Activated CD8-positive, alpha-beta memory T cell treated with anti-CD3 and anti-CD28 coated beads for 24 hours (primary cell): ENCODE data around the gene KIFC3.
"Not testable (repeated sequence)": the region's sequence is repeated elsewhere in the genome, so short reads cannot be mapped to it uniquely, and the experiment has no call there.

Experiments used
- DNase-seq: peaks from one replicate; pipeline ENCODE4 v3.0.0-alpha.2; 2020

KIFC3 gene

DNA sequence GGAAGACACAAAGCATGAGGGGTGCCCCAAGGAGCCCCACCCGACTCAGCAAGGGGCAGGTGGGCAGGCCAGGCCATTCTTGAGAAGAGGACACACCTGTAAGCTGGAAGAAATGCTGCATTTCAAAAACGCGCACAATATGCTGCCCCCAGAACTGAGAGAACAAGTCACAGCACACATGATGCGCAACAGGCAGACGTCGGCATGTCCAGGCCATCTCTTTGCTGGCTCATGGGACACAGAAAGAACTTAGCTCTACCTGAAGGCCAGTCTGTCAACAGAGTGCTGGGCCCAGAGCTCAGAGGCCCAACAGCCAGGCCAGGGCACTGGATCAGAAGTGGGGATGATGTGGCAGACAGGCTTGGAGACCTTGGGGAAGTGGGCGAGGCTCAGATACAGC, 18.0 kb downstream of the KIFC3 start:
- DNase-seq = no peak

DNA sequence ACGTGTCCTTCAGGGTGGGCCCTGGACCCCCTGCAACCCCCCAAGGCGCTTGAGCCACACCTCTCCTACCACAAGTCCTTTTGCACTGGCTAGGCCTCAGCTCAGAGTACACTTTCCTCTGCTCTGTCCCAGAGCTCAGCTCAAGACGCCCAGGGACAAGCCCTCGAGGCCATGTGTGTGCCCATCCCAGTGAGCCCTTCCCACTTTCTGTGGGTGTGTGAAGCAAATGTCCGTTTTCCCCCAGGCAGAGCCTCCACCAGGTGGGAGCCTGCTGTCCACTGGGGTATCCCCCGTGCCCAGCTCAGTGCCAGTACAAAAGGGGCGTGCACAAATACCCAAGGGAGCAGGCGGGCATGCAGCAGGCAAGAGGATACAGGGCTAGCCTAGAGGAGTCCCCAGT, 18.4 kb downstream of the KIFC3 start:
- DNase-seq = no peak

DNA sequence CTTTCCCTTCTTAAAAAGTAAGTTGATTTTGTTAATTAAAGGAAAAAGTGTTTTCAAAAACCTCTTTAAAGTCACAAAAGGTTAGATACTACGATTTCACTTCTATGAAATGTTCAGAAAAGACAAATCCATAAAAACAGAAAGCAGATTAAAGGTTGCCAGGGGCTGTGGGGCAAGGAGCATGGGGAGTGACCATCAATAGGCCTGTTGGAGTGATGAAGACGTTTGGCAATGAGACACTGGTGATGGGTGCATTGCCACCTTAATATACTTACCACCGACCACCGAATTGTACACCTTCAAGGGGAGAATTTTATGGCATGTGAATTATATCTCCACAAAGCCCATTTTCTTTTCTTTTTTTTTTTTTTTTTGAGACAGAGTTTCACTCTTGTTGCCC, 19.2 kb downstream of the KIFC3 start:
- DNase-seq = no peak

DNA sequence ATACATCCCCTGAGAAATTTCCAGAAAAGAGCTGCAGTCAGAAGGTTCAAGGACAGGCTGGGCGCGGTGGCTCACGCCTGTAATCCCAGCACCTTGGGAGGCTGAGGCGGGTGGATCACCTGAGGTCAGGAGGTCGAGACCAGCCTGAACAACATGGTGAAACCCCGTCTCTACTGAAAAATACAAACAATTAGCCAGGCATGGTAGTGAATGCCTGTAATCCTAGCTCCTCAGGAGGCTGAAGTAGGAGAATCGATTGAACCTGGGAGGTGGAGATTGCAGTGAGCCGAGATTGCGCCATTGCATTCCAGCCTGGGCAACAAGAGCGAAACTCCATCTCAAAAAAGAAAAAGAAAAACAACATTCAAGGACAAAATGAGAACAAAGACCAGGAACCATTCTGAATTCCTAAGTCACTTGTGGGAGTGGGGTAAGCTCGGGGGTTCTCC, 19.7 kb downstream of the KIFC3 start:
- DNase-seq = not testable (repeated sequence)

DNA sequence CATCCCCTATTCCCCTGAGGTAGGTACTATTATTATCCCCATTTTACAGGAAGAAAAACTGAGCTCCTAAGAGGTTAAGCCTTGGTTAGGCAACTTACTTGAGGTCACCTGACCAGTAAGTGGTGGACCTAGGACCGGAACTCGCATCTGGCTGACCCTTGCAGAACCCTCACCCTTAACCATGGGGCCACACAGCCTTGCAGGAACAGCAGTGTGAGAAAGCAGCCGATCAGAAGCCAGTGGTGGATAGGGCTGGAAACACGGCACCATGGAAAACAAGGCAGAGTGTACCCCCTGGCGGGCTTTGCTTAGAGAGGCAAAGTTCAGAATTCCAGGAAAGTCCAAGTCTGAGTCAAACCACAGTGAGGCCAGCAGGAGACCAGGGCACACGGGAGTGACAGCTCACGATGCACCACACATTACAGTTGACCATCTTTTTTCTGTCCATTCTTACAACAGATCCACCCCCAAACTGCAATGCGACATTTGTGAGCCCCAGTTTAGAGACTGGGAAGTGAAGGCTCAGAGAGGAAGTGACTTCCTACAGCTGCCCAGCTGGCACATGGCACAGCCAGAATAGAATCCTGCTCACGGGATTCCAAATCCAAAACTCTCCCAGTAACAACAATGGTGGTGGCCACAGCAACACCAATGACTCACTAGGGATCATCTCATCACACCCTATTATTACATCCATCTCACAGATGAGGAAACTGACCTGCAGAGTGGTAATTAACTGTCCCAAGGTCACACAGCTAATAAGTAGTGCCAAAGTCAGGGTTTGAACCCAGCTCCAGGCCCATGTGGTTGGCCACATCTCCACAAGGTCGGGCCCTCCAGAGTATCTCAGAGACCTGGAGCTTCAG, 20.3 kb downstream of the KIFC3 start:
- no peak for DNase-seq

DNA sequence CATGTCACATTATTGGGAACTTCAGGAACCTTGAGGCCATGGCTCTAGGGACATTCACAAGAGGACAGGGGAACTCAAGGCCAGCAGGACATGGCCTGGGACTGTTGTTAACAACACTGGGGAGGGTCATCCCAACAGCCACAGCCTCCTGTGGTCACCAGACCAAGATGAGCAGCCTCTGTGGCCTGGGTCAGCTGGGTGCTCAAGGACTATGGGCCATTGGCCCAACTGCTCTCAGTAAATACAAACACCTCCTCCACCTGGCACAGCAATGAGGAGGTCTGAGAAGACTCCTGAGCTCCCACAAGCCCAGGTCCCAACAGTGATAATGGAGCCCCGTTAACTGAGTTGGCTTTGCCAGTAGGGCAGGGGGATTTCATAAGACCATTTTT, 20.9 kb downstream of the KIFC3 start:
- no peak for DNase-seq

DNA sequence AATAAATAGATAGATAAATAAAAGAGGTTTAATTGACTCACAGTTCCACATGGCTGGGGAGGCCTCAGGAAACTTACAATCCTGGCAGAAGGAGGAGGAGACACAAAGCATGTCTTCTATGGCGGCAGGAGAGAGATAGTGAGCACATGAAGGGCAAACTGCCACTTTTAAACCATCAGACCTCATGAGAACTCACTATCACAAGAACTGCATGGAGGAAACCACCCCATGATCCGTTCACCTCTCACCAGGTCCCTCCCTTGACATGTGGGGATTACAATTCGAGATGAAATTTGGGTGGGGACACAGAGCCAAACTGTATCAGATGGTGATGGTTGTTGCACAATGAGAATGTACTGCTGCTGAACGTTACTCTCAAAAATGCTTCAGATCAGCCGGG, 22.5 kb downstream of the KIFC3 start:
- DNase-seq = not testable (repeated sequence)

DNA sequence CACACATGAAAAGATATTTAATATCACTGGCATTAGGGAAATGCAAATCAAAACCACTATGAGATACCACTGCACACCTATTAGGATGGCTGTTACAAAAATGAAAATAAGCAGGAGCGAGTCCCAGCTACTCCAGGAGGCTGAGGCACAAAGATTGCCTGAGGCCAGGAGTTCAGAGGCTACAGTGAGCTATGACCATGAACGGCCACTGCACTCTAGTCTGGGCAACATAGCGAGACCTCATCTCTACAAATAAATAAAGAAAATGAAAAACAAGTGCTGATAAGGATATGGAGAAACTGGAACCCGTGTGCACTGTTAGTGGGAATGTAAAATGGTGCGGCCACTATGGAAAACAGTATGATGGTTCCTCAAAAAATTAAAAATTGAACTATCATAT, 23.6 kb downstream of the KIFC3 start:
- DNase-seq = no peak

DNA sequence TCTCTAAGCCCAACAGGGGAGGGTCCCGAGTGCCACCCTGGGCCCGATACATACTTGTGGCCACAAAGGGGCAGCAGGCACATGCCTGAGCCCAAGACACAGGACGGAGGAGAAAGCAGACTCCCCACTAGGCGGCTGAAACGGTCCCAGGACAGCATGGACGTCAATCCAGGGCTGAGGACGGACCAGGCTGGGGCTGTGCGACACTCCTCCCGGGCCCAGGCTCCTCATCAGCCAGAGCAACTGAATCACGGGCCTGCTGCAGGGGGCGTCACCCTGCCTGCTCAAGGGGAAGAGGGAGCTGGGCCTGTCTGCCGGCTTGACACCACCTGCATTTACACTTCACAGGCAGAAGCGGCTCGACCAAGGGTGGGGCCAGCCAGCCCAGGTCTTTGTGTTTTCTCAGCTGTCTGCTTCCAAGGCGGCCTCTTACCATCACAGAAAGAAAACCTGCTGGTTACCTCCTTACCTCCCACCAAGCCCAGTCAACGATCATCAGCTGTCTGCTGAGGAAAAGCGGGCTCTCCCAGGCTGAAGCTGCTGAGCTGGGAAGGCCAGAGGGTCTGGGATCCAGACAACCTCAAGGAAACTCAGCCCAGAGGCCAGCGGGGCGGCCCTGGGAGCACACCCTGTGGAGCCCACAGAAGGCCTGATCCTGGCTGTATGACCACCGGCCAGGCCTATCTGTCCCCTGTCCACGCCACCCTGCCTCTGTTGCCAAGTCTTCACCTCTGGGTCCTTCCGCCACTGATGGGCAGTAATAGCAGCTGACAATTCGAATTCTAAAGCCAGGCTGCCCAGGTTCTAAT, 26.4 kb downstream of the KIFC3 start:
- DNase-seq = no peak

DNA sequence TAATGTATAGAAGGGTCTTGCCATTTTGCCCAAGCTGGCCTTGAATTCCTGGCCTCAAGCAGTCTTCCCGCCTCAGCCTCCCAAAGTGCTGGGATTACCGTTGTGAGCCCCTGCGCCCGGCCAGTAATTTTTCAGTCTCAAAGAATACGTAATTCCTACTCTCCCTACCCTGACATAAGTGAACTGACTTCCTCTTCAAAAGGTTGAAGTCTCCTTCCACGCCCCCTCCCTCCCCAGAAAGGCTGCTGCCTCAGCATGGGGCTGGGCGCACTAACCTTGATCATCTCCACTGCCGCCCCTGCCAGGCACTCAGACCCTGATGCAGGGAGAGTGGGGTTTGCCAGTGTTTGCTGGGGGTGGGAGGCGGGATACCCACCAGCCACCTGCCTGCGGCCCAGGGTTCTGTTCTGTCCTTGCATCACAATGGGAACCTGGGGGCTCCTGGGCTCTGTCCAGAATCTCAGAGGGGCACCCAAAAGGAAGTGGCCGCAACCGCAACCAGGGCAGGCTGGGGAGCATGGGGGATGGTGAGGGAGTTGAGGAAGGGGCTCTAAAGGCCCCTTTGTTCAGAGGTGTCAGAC, 27.5 kb downstream of the KIFC3 start:
- no peak for DNase-seq

DNA sequence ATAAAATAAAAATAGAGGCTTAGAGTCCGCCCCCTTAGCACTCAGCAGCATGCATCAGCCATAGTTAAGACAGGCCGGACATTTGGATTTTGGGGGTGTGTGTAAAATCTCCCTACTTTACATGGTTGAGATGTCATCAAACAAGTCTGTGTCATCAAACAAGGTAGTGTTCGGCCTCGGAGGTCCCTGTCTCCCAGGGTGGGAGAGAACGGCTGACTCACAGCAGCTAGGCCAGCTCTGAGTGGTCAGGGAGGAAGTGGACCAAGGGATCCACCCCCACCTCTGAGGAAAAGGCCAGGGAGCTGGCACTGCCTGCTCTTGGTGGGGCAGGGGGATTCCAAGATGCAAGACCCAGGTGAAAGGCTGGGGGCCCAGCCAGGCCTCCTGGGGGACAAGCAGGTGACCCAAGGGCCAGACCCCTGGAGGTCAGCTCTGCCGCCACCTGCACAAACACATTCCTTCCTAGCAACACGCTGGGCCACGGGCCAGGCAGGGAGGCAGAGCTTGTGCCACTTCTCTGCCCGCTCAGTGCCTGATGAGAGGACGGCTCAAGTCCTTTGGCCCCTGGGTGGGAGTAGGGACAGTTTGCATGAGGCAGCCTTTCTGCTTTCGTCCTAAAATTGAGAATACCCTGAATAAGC, 28.5 kb downstream of the KIFC3 start:
- DNase-seq = no peak

DNA sequence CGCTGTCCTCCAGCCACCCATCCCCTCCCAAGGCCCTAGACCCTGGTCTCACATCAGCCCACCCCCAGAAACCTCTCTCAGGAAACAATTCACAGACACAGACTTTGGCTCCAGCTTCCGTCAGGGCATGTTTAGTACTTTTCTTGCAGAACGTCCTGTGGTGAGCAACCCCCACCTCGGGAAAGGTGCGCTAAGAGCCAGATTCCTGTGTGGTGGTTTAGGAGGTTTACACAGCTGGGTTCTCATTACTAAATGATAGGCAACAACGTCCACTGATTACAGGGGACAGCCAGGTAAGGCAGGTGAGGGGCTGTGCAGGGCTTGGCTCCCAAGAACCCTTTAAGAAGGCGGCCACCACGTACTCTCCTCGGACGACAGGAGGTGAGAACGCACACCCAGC, 29.3 kb downstream of the KIFC3 start:
- DNase-seq = no peak

DNA sequence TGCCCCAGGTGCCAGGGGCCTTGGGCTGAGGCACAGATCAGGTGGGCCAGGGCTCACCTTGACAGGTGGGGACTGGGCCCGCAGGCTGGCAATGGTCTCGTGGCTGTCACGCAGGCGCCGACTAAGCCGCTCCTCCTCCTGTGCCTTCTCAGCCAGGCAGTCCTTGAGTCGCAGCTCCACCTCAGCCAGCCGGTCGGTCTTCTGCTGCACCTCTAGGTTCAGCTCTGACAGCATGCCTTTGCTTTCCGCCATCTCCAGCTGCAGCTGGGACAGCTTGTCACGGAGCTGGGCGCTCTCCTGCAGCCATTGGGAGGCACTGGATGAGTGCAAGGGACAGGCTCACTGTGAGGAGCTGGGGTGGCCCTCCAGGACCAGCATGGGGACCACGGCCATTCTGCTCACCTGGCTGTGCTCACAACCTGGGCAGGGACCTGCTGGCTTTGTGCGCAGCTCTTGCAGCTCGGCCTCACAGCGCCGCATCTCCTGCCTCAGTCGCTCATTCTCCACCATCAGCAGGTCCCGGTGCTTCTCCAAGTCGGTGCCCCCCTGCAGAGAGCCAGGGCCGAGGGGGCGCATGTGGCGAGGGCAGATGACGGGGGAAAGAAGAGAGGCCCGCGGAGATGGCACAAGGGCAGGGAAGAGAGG, 31.0 kb downstream of the KIFC3 start:
- DNase-seq = no peak

DNA sequence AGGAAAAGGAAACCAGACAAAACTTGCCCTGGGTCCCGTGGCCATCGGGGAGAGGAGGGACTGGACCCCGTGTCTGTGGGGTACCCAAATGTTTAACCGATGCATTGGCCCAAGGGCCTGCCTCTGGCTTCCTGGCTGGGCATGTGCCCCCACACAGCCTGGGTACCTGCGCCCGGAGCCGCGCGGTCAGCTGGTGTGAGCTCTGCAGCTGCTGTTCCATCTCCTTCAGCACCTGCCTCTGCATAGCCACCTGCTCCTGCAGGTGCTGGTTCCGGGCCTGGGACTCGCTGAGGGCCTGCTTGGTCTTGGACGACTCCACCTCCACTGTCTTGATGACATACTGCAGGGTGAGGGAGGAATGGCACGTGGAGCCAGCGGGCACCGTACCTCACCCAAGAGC, 31.9 kb downstream of the KIFC3 start:
- no peak for DNase-seq

DNA sequence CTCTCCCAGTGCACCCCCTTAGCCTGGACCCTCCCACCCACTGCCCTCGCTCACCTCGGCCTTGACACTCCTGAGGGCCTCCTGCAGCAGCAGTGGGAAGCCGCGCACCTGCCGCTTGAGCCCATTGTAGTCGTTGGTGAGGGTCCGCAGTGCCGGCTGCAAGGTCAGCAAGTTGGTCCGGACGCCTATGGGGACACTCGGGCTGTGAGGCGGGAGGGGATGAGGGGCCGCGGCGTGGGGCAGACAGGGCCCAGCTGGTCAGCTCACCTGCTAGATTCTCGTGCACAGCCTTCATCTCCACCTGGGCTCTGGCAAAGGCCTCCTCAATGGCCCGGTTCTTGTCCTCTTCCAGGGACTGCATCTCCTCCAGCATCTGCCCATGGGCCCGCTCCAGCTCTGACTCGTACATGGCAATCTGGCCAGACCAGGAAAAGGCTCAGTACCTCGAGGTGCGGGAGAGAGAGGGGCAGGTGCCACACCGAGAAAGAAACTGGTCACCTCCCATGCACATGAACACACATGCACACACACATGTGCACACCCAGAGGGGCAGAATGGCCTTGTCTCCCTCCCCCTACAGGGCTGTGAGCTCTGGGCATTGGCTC, 32.6 kb downstream of the KIFC3 start:
- DNase-seq = no peak

DNA sequence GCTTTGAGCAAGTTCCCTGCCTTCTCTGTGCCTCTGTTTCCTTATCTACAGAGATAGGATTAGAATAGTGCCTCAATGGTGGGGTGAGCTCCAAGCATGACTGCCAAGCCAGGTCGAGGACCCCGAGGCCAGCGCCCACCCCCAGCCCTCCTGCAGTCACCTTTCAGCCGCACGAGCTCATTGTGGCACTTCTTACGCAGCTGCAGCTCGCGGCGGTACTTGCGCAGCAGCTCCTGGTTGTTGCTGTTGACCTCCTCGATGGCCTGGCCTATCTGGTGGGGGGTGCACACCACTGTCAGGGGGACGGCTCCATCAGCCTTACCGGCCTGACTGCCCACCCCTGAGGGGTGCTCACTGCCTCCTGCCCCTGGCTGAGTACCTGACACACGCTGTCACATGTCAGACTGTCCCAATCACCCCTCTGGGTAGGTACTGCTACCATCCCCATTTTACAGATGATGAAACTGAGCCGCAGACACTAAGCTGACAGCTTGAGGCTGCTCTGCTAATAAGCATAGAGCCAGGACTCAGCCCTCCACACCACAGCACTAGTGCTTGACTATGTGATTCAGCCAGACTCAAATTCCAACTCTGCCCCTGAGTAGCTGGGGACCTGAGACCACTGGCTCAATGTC, 35.5 kb downstream of the KIFC3 start:
- no peak for DNase-seq

DNA sequence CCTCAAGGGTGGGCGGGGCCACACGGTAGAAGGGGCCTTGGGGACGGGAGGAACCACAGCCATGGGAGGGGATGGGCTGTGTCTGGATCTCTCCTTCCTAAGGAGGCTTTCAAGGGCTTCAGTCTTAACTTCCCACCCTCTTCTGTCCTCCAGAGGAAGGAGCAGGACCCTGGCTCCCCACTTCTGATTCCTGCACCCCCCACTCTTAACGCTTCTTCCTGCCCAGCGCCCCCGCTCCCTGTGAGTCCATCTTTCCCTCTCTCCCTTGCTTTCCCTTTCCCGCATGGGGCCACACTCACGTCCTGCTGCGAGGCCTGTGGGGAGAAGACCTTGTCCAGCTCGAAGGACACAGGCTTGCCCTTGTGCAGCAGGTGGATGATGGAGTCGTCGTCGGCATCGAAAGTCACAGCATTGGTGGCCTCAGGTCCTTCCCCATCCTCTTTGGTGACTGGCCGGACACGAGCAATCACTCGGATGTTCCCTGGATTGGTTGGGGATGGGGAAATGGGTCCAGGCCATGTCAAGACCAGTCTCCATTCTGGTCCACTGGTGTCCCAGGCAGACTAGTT, 37.0 kb downstream of the KIFC3 start:
- DNase-seq = no peak

DNA sequence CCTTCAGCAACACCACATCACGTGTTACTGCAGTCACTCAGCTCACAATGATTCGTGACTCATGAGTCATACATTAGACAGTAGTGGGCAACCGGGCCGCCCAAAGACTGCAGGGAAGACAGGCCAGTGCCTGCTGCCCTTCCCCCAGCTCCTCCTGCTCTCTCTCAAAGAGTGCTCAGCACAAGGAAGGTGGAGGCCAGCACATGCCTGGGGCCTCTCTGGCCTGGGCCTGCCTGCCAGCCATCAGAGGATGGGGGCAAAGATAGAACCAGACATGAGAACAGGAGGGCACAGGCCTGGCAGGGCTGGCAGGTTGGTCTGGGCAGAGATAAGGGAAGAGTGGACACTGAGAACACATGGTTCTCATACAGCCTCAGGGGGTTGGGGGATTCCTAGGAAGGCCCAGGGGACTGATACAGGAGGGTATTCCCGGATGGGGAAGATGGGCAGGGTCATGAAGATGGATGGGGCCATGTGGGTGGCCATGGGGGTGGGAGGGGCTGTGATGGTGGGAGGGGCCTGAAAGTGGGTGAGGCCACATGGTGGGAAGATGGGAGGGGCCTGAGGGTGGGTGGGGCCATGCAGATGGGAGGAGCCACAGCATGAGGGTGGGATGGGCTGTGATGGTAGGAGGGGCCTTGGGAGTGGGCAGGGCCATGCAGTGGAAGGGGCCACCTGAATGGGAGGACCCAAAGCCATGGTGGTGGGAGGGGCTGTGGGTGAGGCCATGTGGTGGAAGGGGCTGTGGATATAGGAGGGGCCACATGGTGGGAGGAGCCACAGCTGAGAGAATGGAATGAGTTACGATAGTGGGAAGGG, 37.7 kb downstream of the KIFC3 start:
- no peak for DNase-seq

DNA sequence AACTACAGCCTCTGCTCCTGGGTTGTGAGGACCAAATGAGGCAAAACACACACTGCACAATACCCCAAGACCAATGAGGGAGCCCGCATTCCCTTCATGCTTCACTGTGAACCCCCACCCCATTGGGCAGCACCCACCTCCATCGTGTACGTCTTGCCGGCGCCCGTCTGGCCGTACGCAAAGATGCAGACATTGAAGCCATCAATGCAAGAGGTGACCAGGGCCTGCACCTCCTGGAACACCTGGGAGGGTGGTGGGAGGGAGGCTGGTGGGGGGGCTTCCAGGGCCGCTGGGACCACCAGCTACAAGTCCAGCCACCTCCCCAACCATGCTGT, 38.3 kb downstream of the KIFC3 start:
- no peak for DNase-seq

DNA sequence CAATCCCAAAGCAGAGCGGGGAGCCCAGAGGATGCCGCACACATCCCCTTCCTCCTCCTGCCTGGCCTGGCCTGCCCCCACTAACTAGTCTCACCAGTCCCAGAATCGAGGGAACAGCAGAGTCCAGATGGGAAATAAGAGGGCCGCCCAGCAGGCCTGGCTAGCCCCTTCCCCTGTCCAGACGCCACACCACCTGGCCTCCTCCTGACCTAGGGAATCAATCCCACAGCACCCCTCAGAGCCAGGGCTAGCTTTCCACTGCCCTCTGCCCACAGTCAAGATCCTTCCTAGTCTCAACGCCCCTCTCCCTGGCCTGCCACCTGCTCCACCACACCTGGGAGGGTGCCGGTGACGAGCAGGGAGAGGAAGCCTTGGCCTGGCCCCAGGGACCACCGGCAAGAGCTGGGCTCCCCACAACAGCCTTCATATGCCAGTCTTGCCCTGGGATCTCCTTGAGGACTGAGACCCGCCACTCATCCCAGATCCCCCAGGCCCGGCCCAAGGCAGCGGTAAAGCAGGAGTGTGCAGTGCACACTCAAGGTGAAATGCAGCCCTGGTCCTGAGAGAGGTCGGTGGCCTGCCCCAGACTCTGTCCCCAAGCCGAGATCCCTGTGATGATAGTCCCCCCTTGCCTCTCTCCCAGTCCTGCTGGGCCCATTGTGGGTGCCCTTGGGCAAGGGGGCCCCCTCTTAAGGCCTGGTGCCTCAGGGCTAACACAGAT, 38.8 kb downstream of the KIFC3 start:
- no peak for DNase-seq
